Trophoblast cell (in vitro differentiated cells and primary cell): ENCODE data around the gene ZMAT5.

Experiments
- DNase-seq, 2 donors: peaks; one replicate each; pipeline ENCODE4 v3.0.0-alpha.2; 2016
- H2AFZ ChIP-seq: 2 replicates; pipeline ENCODE4 v1.6.1; 2013; ENCODE audit warnings: low read length, moderate library complexity, mild to moderate bottlenecking; ENCODE audit not compliant: insufficient read depth, poor library complexity
- H2AK5ac ChIP-seq: 2 replicates; pipeline ENCODE4 v1.6.1; 2013; ENCODE audit warnings: mild to moderate bottlenecking, low read length
- H2BK120ac ChIP-seq: 2 replicates; pipeline ENCODE4 v1.6.1; 2013; ENCODE audit warnings: low read length, mild to moderate bottlenecking, moderate library complexity; ENCODE audit not compliant: insufficient read depth, poor library complexity
- H2BK12ac ChIP-seq: 2 replicates; pipeline ENCODE4 v1.6.1; 2013; ENCODE audit warnings: mild to moderate bottlenecking, low read length, moderate library complexity
- H2BK5ac ChIP-seq: 2 replicates; pipeline ENCODE4 v1.6.1; 2013; ENCODE audit warnings: low read length, low read depth, moderate library complexity, mild to moderate bottlenecking; ENCODE audit not compliant: poor library complexity
- H3K14ac ChIP-seq: 2 replicates; pipeline ENCODE4 v1.6.1; 2013; ENCODE audit warnings: mild to moderate bottlenecking, low read length
- H3K18ac ChIP-seq: 2 replicates; pipeline ENCODE4 v1.6.1; 2013; ENCODE audit warnings: mild to moderate bottlenecking, low read length
- H3K23ac ChIP-seq: 2 replicates; pipeline ENCODE4 v1.6.1; 2013; ENCODE audit warnings: low read length
- H3K27ac ChIP-seq: 2 replicates; pipeline ENCODE4 v1.5.1; 2013; ENCODE audit warnings: low read depth, mild to moderate bottlenecking, inconsistent platforms, low read length, moderate library complexity
- H3K27me3 ChIP-seq: 2 replicates; pipeline ENCODE4 v1.6.1; 2013; ENCODE audit warnings: inconsistent platforms, mild to moderate bottlenecking, low read length, moderate library complexity; ENCODE audit not compliant: insufficient read depth
- H3K36me3 ChIP-seq, 2 experiments: 1 replicate in 1 of 2; 2 replicates in 1 of 2; pipeline ENCODE4 v1.6.1; 2013; ENCODE audit warnings: low read length in 2 of 2, mild to moderate bottlenecking in 2 of 2, moderate library complexity in 1 of 2; ENCODE audit not compliant: insufficient read depth in 2 of 2, control insufficient read depth in 1 of 2
- H3K4ac ChIP-seq: 2 replicates; pipeline ENCODE4 v1.6.1; 2013; ENCODE audit warnings: low read depth, mild to moderate bottlenecking, low read length, moderate library complexity
- H3K4me1 ChIP-seq, 2 experiments: 1 replicate in 1 of 2; 2 replicates in 1 of 2; pipeline ENCODE4 v1.6.1; 2013; ENCODE audit warnings: low read length in 2 of 2, mild to moderate bottlenecking in 2 of 2, moderate library complexity in 1 of 2; ENCODE audit not compliant: insufficient read depth in 2 of 2, control insufficient read depth in 1 of 2
- H3K4me2 ChIP-seq: 2 replicates; pipeline ENCODE4 v1.6.1; 2013; ENCODE audit warnings: inconsistent platforms, mild to moderate bottlenecking, low read length, moderate library complexity
- H3K4me3 ChIP-seq: 2 replicates; pipeline ENCODE4 v1.5.1; 2013; ENCODE audit warnings: mild to moderate bottlenecking, low read depth, low read length, inconsistent platforms
- H3K79me1 ChIP-seq: one replicate; pipeline ENCODE4 v1.6.1; 2013; ENCODE audit warnings: low read length
- H3K79me2 ChIP-seq: 2 replicates; pipeline ENCODE4 v1.6.1; 2013; ENCODE audit warnings: low read length, mild to moderate bottlenecking; ENCODE audit not compliant: control insufficient read depth, insufficient read depth, poor library complexity
- H3K9ac ChIP-seq: 2 replicates; pipeline ENCODE4 v1.6.1; 2013; ENCODE audit warnings: mild to moderate bottlenecking, low read length
- H3K9me3 ChIP-seq: 2 replicates; pipeline ENCODE4 v1.6.1; 2013; ENCODE audit warnings: low read depth, mild to moderate bottlenecking, control low read depth, inconsistent platforms, low read length; ENCODE audit not compliant: insufficient read depth
- H4K12ac ChIP-seq: 2 replicates; pipeline ENCODE4 v1.6.1; 2013; ENCODE audit warnings: low read depth, mild to moderate bottlenecking, low read length, moderate library complexity
- H4K8ac ChIP-seq: 2 replicates; pipeline ENCODE4 v1.6.1; 2013; ENCODE audit warnings: low read depth, mild to moderate bottlenecking, low read length, moderate library complexity
- H4K91ac ChIP-seq: one replicate; pipeline ENCODE4 v1.6.1; 2013; ENCODE audit warnings: low read depth, mild to moderate bottlenecking, low read length, moderate library complexity
- WGBS: extraction: QIAGEN DNeasy Blood & Tissue Kit; methylation state at CpG from one replicate; pipeline ENCODE4 v1.1.7; 2013; ENCODE audit warnings: missing lambda C conversion rate; ENCODE audit not compliant: insufficient read length, insufficient coverage; ENCODE audit errors: extremely low coverage; 5-methylcytosine and 5-hydroxymethylcytosine counted together

Gene ZMAT5

GRCh38 chr22:29720811-29721323 is 45.9 kb downstream of the ZMAT5 start:
- no peak overlapping the region for H3K4me3 ChIP-seq
- no peaks in the 10 kb centered on the region for H3K79me2 ChIP-seq
- no peak overlapping the region for H2BK12ac ChIP-seq
- no peak overlapping the region for H4K8ac ChIP-seq
- H2BK5ac ChIP-seq, result no peak overlapping the region
- no peak overlapping the region for H3K18ac ChIP-seq
- H3K9ac ChIP-seq, result no peak overlapping the region
- no peak overlapping the region for H3K23ac ChIP-seq
- no peaks in the 10 kb centered on the region for H3K79me1 ChIP-seq
- no peak overlapping the region for H3K4ac ChIP-seq
- DNase-seq, result peak in 1 of 2 donors; percentile 32
- H4K12ac ChIP-seq, result no peak overlapping the region
- H2AFZ ChIP-seq, result no peak overlapping the region
- no peak overlapping the region for H3K14ac ChIP-seq
- H3K27ac ChIP-seq, result no peak overlapping the region
- no peaks in the 10 kb centered on the region for H3K36me3 ChIP-seq
- H2AK5ac ChIP-seq, result no peak overlapping the region
- peaks cover 30% of the 10 kb centered on the region for H3K27me3 ChIP-seq
- WGBS, result no CpG with 5 or more reads among the region's 53 CpGs
- no peak overlapping the region for H4K91ac ChIP-seq
- H3K9me3 ChIP-seq, result peaks cover 10% of the 10 kb centered on the region
- no peaks in the 10 kb centered on the region for H3K4me1 ChIP-seq
- peak overlapping the region; percentile 42 for H3K4me2 ChIP-seq
- H2BK120ac ChIP-seq, result no peak overlapping the region

GRCh38 chr22:29719899-29720645 is 46.7 kb downstream of the ZMAT5 start, which contains the start of gene CABP7:
Gene CABP7 (plus strand): TSS chr22:29720003. CDS start chr22:29720425, 422 bp downstream.
- DNase-seq, result peak in 1 of 2 donors; percentile 5
- Histone ChIP-seq H4K12ac (no peak within 1 kb of the TSS), H3K79me1 (no peaks in the 10 kb centered on the region), H4K91ac (no peak within 1 kb of the TSS), H2BK5ac (no peak within 1 kb of the TSS), H4K8ac (no peak within 1 kb of the TSS), H3K27ac (no peak within 1 kb of the TSS), H2AFZ (no peak within 1 kb of the TSS), H3K9me3 (peaks cover 10% of the 10 kb centered on the region), H3K9ac (no peak within 1 kb of the TSS), H3K4me3 (no peak within 1 kb of the TSS), H3K27me3 (peaks cover 30% of the 10 kb centered on the region), H2BK120ac (no peak within 1 kb of the TSS), H3K18ac (no peak within 1 kb of the TSS), H3K23ac (no peak within 1 kb of the TSS), H3K36me3 (no peaks in the 10 kb centered on the region), H3K79me2 (no peaks in the 10 kb centered on the region), H3K4me2 (peak within 1 kb of the TSS; percentile 68), H3K4ac (no peak within 1 kb of the TSS), H3K14ac (no peak within 1 kb of the TSS), H3K4me1 (no peaks in the 10 kb centered on the region), H2BK12ac (no peak within 1 kb of the TSS), H2AK5ac (no peak within 1 kb of the TSS)
- WGBS, result no CpG with 5 or more reads among the region's 115 CpGs

DNA sequence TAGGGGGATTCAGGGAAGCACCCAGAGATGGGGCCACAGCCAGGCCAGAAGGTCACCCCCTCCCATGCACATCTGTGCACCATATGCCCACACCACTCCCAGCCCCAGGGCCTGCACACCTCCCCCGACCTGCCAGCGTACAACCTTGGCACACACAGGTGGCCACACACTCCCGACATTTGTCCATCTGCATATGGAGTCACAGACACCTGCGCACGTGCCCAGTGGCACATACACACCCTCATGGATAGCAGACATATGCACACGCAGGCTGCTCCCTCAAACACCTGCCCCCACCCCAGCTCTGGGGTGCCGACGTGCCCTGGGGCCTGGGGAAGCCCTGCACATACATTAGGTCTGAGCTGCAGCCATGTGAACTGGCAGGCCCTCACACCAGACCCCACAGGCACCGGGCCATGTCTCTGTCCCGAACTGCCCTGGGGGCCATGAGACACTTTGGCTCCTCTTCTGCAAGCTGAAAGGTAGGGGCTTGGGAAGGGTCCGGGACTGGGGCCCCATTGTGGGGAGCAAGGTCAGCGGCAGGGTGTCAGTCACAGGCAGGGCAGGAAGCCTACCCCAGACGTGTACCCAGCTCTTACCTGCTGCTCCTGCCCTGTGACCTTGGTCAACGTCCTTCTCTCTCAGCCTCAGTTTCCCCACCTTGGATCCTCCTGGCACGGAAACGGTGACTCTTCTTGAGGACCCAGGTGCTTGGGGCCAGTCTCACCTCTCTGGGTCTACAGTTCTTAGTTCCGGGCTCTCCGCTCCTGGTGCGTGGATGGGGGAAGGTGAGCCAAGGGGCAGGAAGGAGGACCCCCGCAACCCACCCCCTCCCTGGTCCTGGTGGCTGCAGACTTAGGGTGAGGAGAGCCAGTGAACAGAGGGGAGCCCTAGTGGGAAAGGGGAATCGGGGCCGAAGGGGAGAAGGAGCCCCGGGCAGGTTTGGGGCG is 47.6 kb downstream of the ZMAT5 start:
- H3K27ac ChIP-seq, result no peak overlapping the region
- no peak overlapping the region for H3K18ac ChIP-seq
- no peak overlapping the region for H4K8ac ChIP-seq
- no peaks in the 10 kb centered on the region for H3K79me1 ChIP-seq
- H3K36me3 ChIP-seq, result no peaks in the 10 kb centered on the region
- H3K4me1 ChIP-seq, result no peaks in the 10 kb centered on the region
- no peak overlapping the region for H4K91ac ChIP-seq
- H3K4ac ChIP-seq, result no peak overlapping the region
- H3K79me2 ChIP-seq, result no peaks in the 10 kb centered on the region
- no peak overlapping the region for H3K4me2 ChIP-seq
- peaks cover 30% of the 10 kb centered on the region for H3K27me3 ChIP-seq
- no CpG with 5 or more reads among the region's 24 CpGs for WGBS
- H3K14ac ChIP-seq, result no peak overlapping the region
- no peak overlapping the region for H2AFZ ChIP-seq
- H4K12ac ChIP-seq, result no peak overlapping the region
- H2BK12ac ChIP-seq, result no peak overlapping the region
- no peak overlapping the region for H2BK5ac ChIP-seq
- H3K9me3 ChIP-seq, result peaks cover 10% of the 10 kb centered on the region
- DNase-seq, result no peak
- H2AK5ac ChIP-seq, result no peak overlapping the region
- no peak overlapping the region for H3K23ac ChIP-seq
- no peak overlapping the region for H3K9ac ChIP-seq
- H3K4me3 ChIP-seq, result no peak overlapping the region
- no peak overlapping the region for H2BK120ac ChIP-seq

GRCh38 chr22:29717789-29718188 is 49.0 kb downstream of the ZMAT5 start:
- no peak overlapping the region for H3K14ac ChIP-seq
- no peaks in the 10 kb centered on the region for H3K79me1 ChIP-seq
- no peak overlapping the region for H2BK5ac ChIP-seq
- no peak overlapping the region for H4K8ac ChIP-seq
- no peak overlapping the region for H3K4me2 ChIP-seq
- no peak overlapping the region for H3K4ac ChIP-seq
- peaks cover 30% of the 10 kb centered on the region for H3K27me3 ChIP-seq
- no peak overlapping the region for H3K18ac ChIP-seq
- no peak overlapping the region for H4K12ac ChIP-seq
- H3K79me2 ChIP-seq, result no peaks in the 10 kb centered on the region
- H2AFZ ChIP-seq, result no peak overlapping the region
- no peak overlapping the region for H3K23ac ChIP-seq
- H2AK5ac ChIP-seq, result no peak overlapping the region
- H2BK12ac ChIP-seq, result no peak overlapping the region
- DNase-seq, result no peak
- no peak overlapping the region for H3K27ac ChIP-seq
- no peak overlapping the region for H4K91ac ChIP-seq
- no peak overlapping the region for H3K9ac ChIP-seq
- H3K36me3 ChIP-seq, result no peaks in the 10 kb centered on the region
- no peak overlapping the region for H2BK120ac ChIP-seq
- WGBS, result no CpG with 5 or more reads among the region's 11 CpGs
- H3K9me3 ChIP-seq, result peaks cover 6% of the 10 kb centered on the region
- no peak overlapping the region for H3K4me3 ChIP-seq
- H3K4me1 ChIP-seq, result no peaks in the 10 kb centered on the region
